Regular cardiac myocyte (primary cell): ENCODE data around the gene UBE2Q1. TPM values are rescaled to one million over a fixed set of nuclear protein-coding genes. Genes with fewer than 3 reads are reported as not detected.

Source experiments
- total RNA-seq: library from RNA; depleted of rRNA; stranded (reverse); fragments of >200 nt; gene quantifications from 2 replicates; pipeline ENCODE4 v1.2.3, GENCODE V29; 2014

The UBE2Q1 gene
- total RNA-seq, result 24.0 and 28.8 TPM in 2 replicates

DNA sequence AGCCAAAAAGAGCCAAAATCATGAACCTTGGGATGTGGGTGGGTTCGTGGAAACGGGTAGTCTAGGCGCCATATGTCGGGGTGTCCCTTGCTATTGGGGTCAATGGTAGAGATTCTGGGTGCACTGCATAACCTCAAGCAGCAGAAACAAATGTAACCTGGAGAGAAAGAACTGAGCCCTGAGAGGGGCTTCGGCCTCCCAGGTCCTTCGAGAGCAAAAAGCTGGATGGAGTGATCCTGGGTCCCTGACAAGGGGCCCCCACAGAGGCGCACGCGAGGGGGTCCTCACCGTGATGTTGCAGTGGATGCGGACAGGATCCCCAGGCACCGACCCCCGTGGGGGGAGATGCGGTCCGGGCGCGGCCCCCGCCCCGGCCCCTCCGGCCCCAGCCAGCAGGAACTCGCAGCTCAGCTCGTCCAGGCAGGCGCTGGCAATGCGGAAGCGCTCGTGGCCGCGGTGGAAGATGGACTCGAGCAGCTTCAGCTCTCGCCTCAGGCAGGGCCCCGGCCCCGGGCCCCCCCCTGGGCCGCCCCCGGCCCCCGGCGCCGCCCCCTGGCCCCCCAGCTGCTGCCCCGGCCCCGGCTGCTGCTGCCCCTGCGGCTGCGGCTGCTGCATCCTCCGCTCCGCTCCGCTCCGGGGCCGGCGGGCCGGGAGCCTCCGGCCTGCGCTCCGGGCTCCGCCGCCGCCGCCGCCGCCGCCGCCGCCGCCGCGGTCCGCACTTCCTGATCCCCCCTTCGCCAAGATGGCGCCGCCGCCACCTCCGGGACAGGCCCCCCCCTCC lies at the start of gene UBE2Q1:
UBE2Q1 (minus strand) TSS at position 724 of the 781 bp plus-strand sequence; CDS start at position 615, 109 bp downstream.

DNA sequence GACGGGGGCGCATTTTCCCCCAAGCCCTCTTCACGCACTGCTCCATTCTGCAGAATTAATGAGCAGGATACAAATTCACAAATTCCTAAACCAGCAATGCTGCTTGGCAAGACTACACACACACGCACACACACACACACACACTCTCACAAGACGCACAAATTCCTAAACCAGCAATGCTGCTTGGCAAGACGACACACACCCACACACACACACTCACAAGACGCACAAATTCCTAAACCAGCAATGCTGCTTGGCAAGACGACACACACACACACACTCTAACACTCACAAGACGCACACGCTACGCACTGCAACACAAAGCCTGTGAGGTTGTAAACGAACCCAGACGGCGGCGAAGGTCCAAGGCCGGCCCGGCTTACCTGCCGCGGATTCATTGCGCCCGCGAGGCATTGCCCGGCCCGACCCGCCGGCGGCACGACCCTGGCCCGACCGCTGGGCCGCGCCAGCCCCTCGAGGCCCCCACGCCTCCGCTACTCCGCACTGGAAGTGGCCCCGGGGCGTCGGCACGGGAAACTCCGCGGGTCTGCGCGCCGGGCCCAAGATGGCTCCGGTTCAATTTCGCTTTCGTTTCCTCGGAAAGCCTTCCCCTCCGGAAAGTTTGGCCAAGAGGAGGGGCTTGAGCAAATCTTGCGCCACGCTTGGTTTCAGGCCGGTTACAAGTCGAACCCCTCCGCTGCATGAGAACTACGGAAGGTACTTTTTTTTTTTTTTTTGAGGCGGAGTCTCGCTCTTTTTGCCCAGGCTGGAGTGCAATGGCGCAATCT lies 49.3 kb upstream of the UBE2Q1 start, which contains the start of gene ADAR:
ADAR (minus strand) TSS at position 578 of the 788 bp plus-strand sequence; CDS start at position 398, 180 bp downstream.

DNA sequence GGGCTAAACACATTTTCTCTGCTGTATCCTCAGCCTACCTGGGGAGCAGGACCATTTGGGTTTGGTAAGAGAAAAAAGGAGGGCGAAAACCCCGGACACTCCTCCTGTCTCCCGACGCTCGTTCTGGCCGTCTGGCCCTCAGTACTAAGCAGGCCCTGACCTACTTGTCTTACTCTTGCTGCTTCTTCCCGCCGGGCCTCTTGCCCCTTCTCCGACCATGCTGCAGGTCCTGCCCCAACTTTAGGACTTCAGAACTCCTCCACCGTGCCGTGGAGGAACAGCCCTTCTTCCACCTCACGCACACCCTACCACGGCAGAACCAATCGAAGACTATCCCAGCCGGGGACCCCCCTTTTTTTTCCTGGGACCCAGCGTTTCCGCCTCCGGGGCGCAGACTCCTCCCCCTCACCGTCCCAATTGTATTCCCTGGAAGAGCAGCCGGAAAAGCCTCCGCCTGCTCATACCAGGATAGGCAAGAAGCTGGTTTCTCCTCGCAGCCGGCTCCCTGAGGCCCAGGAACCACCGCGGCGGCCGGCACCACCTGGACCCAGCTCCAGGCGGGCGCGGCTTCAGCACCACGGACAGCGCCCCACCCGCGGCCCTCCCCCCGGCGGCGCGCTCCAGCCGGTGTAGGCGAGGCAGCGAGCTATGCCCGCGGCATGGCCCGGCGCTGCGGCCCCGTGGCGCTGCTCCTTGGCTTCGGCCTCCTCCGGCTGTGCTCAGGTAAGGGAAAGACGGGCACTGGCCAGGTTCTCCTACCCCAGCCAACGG lies 9.1 kb upstream of the UBE2Q1 start, which contains the start of gene CHRNB2:
CHRNB2 (plus strand) TSS at position 393 of the 771 bp plus-strand sequence; CDS start at position 660, 267 bp downstream.

DNA sequence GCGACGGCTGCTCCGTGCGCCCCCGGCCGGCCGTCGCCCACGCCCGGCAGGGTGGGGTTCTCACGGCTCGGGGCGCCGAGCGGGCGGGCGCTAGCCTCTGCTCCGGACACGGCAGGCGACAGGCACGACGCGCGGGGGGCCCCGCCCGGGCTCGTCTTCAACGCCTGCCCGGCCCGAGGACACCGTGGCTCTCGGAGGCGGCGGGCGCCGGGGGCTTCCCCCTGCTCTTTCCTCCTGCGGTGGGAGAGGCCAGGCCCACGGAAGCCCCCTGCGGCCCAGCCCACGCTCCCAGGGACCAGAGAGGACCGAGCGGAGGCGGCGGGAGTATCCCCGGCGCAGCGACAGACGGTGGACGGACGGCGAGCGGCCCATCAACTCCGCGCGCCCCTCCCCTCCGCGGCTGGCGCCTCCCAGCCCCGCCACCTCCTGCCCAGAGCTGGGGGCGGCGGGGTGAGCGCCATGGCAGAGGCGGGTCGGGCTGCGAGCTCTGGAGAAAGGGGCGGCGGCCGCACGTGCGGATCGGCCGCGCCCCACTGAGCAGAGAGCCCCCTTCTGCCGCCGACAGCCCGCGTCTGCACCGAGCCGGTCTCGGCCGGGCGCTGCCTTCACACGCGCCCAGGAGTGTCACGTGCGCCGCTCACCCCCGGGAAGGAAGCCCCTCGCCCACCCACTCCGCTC lies 56.3 kb downstream of the UBE2Q1 start, which contains the start of the genes SHE and TDRD10:
SHE (minus strand) TSS at position 347 of the 678 bp plus-strand sequence. CDS start 386 bp downstream, outside the sequence.
TDRD10 (plus strand) TSS at position 154 of the 678 bp plus-strand sequence. CDS start 4,685 bp downstream, outside the sequence.

Other genes starting within 250 kb of the UBE2Q1 start
- 0.19 and 0.56 TPM in 2 replicates for gene AQP10, start 237.6 kb downstream of the UBE2Q1 start, total RNA-seq
- 187 and 214 TPM in 2 replicates for gene ATP8B2, start 233.1 kb downstream of the UBE2Q1 start, total RNA-seq
- gene IL6R, start 153.3 kb downstream of the UBE2Q1 start, total RNA-seq, result 4.6 and 8.7 TPM in 2 replicates
- 0.28 TPM in 1 of 2 replicates, not detected in the other for gene TDRD10, start 56.4 kb downstream of the UBE2Q1 start, total RNA-seq
- gene SHE, start 56.2 kb downstream of the UBE2Q1 start, total RNA-seq, result 0.19 and 0.28 TPM in 2 replicates
- gene CHRNB2, start 9.1 kb upstream of the UBE2Q1 start, total RNA-seq, result under 0.01 TPM in 1 of 2 replicates, not detected in the other
- 53.0 and 59.2 TPM in 2 replicates for gene ADAR, start 49.5 kb upstream of the UBE2Q1 start, total RNA-seq